HEK293T (cell line): Measurements from ENCODE around the gene THEM4.

Source experiments
- CTCF ChIA-PET: fragments of 350-600 bp; formaldehyde crosslinking; extraction: SDS; loops from one replicate; lab custom pipeline; 2021; ENCODE audit warnings: antibody characterized with exemption, inconsistent platforms; lab: Yijun Ruan, JAX
- POLR2A ChIA-PET: fragments of 350-600 bp; formaldehyde crosslinking; extraction: SDS; loops from one replicate; lab custom pipeline; 2020; ENCODE audit warnings: antibody characterized with exemption, inconsistent platforms; lab: Yijun Ruan, JAX
- DNase-seq: peaks from one replicate; pipeline ENCODE4 v3.0.0; 2012; ENCODE audit warnings: mixed read lengths; ENCODE audit errors: extremely low spot score
- ARNT ChIP-seq: fragments of 450-650 bp; IDR thresholded peaks from 2 replicates; pipeline ENCODE4 v1.6.1; 2017; ENCODE audit warnings: mild to moderate bottlenecking
- BHLHE40 ChIP-seq: fragments of 450-650 bp; IDR thresholded peaks from 2 replicates; pipeline ENCODE4 v1.6.1; 2016; ENCODE audit warnings: mild to moderate bottlenecking, moderate library complexity, borderline replicate concordance
- CTBP1 ChIP-seq: fragments of 450-650 bp; IDR thresholded peaks from 2 replicates; pipeline ENCODE4 v1.6.1; 2016; ENCODE audit warnings: borderline replicate concordance
- ELF4 ChIP-seq: fragments of 450-650 bp; IDR thresholded peaks from 2 replicates; pipeline ENCODE4 v1.6.1; 2017; ENCODE audit warnings: antibody characterized with exemption
- FOXA1 ChIP-seq: fragments of 450-650 bp; IDR thresholded peaks from 2 replicates; pipeline ENCODE4 v1.6.1; 2016; ENCODE audit warnings: mild to moderate bottlenecking
- FOXK2 ChIP-seq: fragments of 450-650 bp; IDR thresholded peaks from 2 replicates; pipeline ENCODE4 v1.6.1; 2016; ENCODE audit warnings: mild to moderate bottlenecking
- FOXM1 ChIP-seq: fragments of 450-650 bp; IDR thresholded peaks from 2 replicates; pipeline ENCODE4 v1.6.1; 2017; ENCODE audit warnings: mild to moderate bottlenecking, borderline replicate concordance
- HDGF ChIP-seq: fragments of 450-650 bp; IDR thresholded peaks from 2 replicates; pipeline ENCODE4 v1.6.1; 2017; ENCODE audit warnings: antibody characterized with exemption, borderline replicate concordance
- L3MBTL2 ChIP-seq: fragments of 450-650 bp; conservative IDR thresholded peaks from 2 replicates; pipeline ENCODE4 v1.6.1; 2016; ENCODE audit warnings: mild to moderate bottlenecking
- LEF1 ChIP-seq: fragments of 450-650 bp; IDR thresholded peaks from 2 replicates; pipeline ENCODE4 v1.6.1; 2017; ENCODE audit warnings: mild to moderate bottlenecking, borderline replicate concordance
- NFRKB ChIP-seq: fragments of 450-650 bp; IDR thresholded peaks from 2 replicates; pipeline ENCODE4 v1.6.1; 2016; ENCODE audit warnings: mild to moderate bottlenecking, moderate library complexity
- PKNOX1 ChIP-seq: fragments of 450-650 bp; IDR thresholded peaks from 2 replicates; pipeline ENCODE4 v1.6.1; 2016
- SP1 ChIP-seq: fragments of 450-650 bp; IDR thresholded peaks from 2 replicates; pipeline ENCODE4 v1.6.1; 2017
- SUZ12 ChIP-seq: fragments of 450-650 bp; IDR thresholded peaks from 2 replicates; pipeline ENCODE4 v1.6.1; 2016; ENCODE audit warnings: mild to moderate bottlenecking
- TARDBP ChIP-seq: fragments of 450-650 bp; IDR thresholded peaks from 2 replicates; pipeline ENCODE4 v1.6.1; 2016
- ZNF384 ChIP-seq: fragments of 450-650 bp; IDR thresholded peaks from 2 replicates; pipeline ENCODE4 v1.6.1; 2016

The THEM4 gene

GRCh38 chr1:151830055-151830454, 79.3 kb downstream of the THEM4 start:
- POLR2A ChIA-PET = no interaction called here
- TF ChIP-seq PKNOX1 (no peak), LEF1 (no peak), HDGF (no peak), ARNT (no peak), CTBP1 (no peak), L3MBTL2 (no peak), ELF4 (no peak), BHLHE40 (no peak), FOXA1 (no peak), FOXK2 (no peak), SUZ12 (no peak), TARDBP (no peak), FOXM1 (no peak), NFRKB (no peak), SP1 (no peak), ZNF384 (no peak)
- no peak for DNase-seq
- CTCF ChIA-PET = interaction anchor here (0.7 kb wide), 1 partner anchor 233 kb away, joined by 3 read pairs; no protein-coding TSS in a partner anchor

GRCh38 chr1:151829352-151830046, 79.8 kb downstream of the THEM4 start:
- ChIA-PET CTCF (interaction anchor here (0.7 to 1.5 kb wide), 2 partner anchors 18 to 232 kb away, joined by 3 read pairs; no protein-coding TSS in a partner anchor), POLR2A (no interaction called here)
- TF ChIP-seq ELF4 (no peak), BHLHE40 (no peak), CTBP1 (no peak), FOXK2 (no peak), SP1 (no peak), TARDBP (no peak), LEF1 (no peak), ARNT (no peak), FOXM1 (no peak), FOXA1 (no peak), HDGF (no peak)
- no peak for DNase-seq

- ChIA-PET POLR2A (no interaction called here), CTCF (interaction anchor here (1.5 kb wide), 1 partner anchor 17 kb away, joined by 3 read pairs; no protein-coding TSS in a partner anchor)
- DNase-seq = no peak
- TF ChIP-seq NFRKB (no peak), FOXM1 (no peak), FOXA1 (no peak), PKNOX1 (no peak), ZNF384 (no peak), L3MBTL2 (no peak), SUZ12 (no peak), LEF1 (no peak), TARDBP (no peak), ELF4 (no peak), BHLHE40 (no peak), HDGF (no peak), FOXK2 (no peak), CTBP1 (no peak), SP1 (no peak), ARNT (no peak)
Measured at GRCh38 chr1:151828921-151829320, 80.4 kb downstream of the THEM4 start.

GRCh38 chr1:151827853-151828252, 81.5 kb downstream of the THEM4 start:
- TF ChIP-seq SUZ12 (no peak), TARDBP (no peak), SP1 (no peak), PKNOX1 (no peak), FOXA1 (no peak), HDGF (no peak), LEF1 (no peak), BHLHE40 (no peak), ELF4 (no peak), FOXM1 (no peak)
- DNase-seq = no peak
- ChIA-PET POLR2A (no interaction called here), CTCF (interaction anchor here (1.2 kb wide), 1 partner anchor 9 kb away, joined by 5 read pairs; no protein-coding TSS in a partner anchor)

GRCh38 chr1:151825751-151826660, 83.3 kb downstream of the THEM4 start:
- ChIA-PET CTCF (no interaction called here), POLR2A (no interaction called here)
- no peak for DNase-seq
- TF ChIP-seq FOXA1 = no peak
- TF ChIP-seq TARDBP = no peak
- peak; percentile 81 for TF ChIP-seq PKNOX1
